Breast epithelium (tissue), 4 donors: ENCODE results near the gene TMEM254. TPM values are rescaled to one million over a fixed set of nuclear protein-coding genes. Genes with fewer than 3 reads are reported as not detected.
"Not testable (repeated sequence)": the region's sequence is repeated elsewhere in the genome, so short reads cannot be mapped to it uniquely, and the experiment has no call there.

ENCODE experiments used
- DNase-seq, 2 donors: peaks; one replicate each; pipeline ENCODE4 v3.0.0-alpha.2; 2019; ENCODE audit warnings: low spot score in 2 of 2
- H3K27ac ChIP-seq, 2 donors: fragments of 200-600 bp; sonication (generic) in 1 of 2; one replicate each; pipeline ENCODE4 v1.5.1; 2016 to 2019; ENCODE audit warnings: mild to moderate bottlenecking in 1 of 2
- H3K27me3 ChIP-seq, 2 donors: fragments of 200-600 bp; sonication (generic) in 1 of 2; one replicate each; pipeline versions ENCODE4 v1.5.1 to v1.6.0; 2017 to 2019; ENCODE audit warnings: control low read depth in 1 of 2, mild to moderate bottlenecking in 1 of 2
- H3K36me3 ChIP-seq: fragments of 200-600 bp; one replicate; pipeline ENCODE4 v1.5.1; 2019
- H3K4me1 ChIP-seq, 2 donors: fragments of 200-600 bp; sonication (generic); one replicate each; pipeline ENCODE4 v1.5.1; 2016 to 2019; ENCODE audit warnings: control low read depth in 1 of 2
- H3K4me3 ChIP-seq, 3 donors: fragments of 200-600 bp; sonication (generic); 1 replicate in 2 of 3; 2 replicates in 1 of 3; pipeline ENCODE4 v1.5.1; 2016 to 2019; ENCODE audit warnings: mild to moderate bottlenecking in 3 of 3, moderate library complexity in 2 of 3
- H3K9me3 ChIP-seq, 2 donors: fragments of 200-600 bp; sonication (generic) in 1 of 2; one replicate each; pipeline ENCODE4 v1.5.1; 2016 to 2019; ENCODE audit warnings: control low read depth in 1 of 2
- POLR2A ChIP-seq: fragments of 450-650 bp; IDR thresholded peaks from one replicate; pipeline ENCODE4 v1.6.1; 2016; ENCODE audit warnings: antibody characterized with exemption, mild to moderate bottlenecking, moderate library complexity
- POLR2AphosphoS5 ChIP-seq, 3 donors: sonication (generic); formaldehyde crosslinking; IDR thresholded peaks; one replicate each; pipeline ENCODE4 v1.6.1; 2017; ENCODE audit warnings: antibody characterized with exemption in 3 of 3
- intact Hi-C: fragments of 100-400 bp; cut with DNase I; formaldehyde crosslinking; loops from one replicate; pipeline ENCODE4 v1.15.1; 2023; ENCODE audit warnings: low total_unique reads
- total RNA-seq, 3 donors: library from RNA; depleted of rRNA; stranded (reverse); fragments of >200 nt; gene quantifications; one replicate each; pipeline ENCODE4 v1.1.0, GENCODE V29; 2016
- TF ChIP-seq, protein P1 (sequence below), 3 donors: fragments of 450-650 bp; IDR thresholded peaks; one replicate each; pipeline ENCODE4 v1.5.1; 2016 to 2017; ENCODE audit warnings: antibody characterized with exemption in 3 of 3, mild to moderate bottlenecking in 3 of 3, moderate library complexity in 3 of 3

TMEM254 gene, protein sequence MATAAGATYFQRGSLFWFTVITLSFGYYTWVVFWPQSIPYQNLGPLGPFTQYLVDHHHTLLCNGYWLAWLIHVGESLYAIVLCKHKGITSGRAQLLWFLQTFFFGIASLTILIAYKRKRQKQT
- 10 to 100 TPM; 13.3 to 29.7 (median 18.7) TPM for total RNA-seq

DNA sequence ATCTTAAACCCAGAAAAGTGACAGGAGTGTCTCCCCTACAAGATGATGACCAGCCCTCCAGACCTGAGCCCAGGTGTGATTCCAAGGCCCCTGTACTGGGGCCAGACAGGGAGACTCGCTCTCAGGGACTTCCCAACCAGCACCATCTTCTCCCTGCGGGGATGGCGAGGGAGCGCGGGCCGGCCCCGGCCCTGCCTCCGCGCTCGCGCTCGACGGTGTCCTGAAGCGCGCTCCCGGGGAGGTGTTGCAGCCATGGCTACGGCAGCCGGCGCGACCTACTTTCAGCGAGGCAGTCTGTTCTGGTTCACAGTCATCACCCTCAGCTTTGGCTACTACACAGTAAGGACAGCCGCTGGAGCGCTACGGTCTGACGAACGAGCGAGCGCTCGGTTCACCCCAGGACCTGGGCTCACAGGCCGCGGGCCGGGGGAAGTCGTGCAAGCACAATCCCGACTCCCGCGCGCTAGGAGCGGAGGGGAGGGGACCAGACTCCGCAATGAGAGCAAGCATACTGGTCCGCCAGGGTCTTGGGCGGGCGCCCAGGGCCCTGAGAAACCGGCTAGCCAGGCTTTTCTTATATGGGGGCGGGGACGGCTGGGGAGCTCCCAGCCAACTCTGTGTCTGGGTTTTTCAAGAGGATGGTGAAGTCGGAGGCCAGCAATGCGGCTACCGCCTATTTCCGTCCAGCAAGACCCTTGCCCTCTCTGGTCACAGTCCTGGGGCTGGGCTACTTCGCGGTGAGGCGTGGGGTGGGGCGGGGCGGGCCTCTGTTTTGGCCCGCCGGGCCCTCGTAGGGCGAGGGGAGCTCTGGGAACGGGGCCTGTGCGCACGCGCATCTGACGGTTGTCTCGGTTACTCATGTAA lies at the start of gene TMEM254:
TMEM254 (plus strand) TSS at position 218 of the 864 bp plus-strand sequence; CDS start at position 253, 35 bp downstream.
- no peaks in the 10 kb centered on the region for H3K4me1 ChIP-seq
- H3K4me3 ChIP-seq, result peak within 1 kb of the TSS; percentile 71 to 83 (median 80)
- no peaks in the 10 kb centered on the region for H3K27me3 ChIP-seq
- no peaks in the 10 kb centered on the region for H3K36me3 ChIP-seq
- peak within 1 kb of the TSS; percentile 92 to 97 for H3K27ac ChIP-seq
- intact Hi-C loops, result no loop called here
- peak; percentile 86 to 91 for DNase-seq
- TF ChIP-seq, protein P1, sequence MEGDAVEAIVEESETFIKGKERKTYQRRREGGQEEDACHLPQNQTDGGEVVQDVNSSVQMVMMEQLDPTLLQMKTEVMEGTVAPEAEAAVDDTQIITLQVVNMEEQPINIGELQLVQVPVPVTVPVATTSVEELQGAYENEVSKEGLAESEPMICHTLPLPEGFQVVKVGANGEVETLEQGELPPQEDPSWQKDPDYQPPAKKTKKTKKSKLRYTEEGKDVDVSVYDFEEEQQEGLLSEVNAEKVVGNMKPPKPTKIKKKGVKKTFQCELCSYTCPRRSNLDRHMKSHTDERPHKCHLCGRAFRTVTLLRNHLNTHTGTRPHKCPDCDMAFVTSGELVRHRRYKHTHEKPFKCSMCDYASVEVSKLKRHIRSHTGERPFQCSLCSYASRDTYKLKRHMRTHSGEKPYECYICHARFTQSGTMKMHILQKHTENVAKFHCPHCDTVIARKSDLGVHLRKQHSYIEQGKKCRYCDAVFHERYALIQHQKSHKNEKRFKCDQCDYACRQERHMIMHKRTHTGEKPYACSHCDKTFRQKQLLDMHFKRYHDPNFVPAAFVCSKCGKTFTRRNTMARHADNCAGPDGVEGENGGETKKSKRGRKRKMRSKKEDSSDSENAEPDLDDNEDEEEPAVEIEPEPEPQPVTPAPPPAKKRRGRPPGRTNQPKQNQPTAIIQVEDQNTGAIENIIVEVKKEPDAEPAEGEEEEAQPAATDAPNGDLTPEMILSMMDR (IDR thresholded peaks at IDR 0.05), result no peak
- TF ChIP-seq POLR2AphosphoS5 (IDR thresholded peaks at IDR 0.05), result peak; percentile 33 to 80 (median 51)
- H3K9me3 ChIP-seq, result no peaks in the 10 kb centered on the region

DNA sequence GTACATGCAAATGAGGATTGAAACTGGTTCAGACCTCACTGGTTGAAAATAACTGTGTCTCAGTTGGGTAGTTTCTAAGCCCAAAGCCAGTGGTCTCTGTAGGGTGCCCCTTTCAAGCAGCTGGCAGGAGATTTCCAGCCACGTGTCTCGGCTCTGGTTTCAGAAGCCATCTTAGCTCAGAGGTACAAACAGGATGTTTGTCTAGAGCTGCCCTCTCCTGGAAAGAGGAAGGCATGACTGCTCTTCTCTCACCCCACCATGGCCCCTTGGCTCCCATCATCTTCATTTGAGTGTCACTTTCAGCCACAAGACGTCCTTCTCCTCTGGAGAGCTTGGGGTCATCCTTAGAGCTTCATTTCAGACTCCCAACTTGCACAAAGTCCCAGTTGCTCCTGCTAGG lies 49.3 kb upstream of the TMEM254 start:
- H3K27ac ChIP-seq, H3K36me3 ChIP-seq, H3K27me3 ChIP-seq, H3K4me3 ChIP-seq, intact Hi-C loops, DNase-seq, H3K4me1 ChIP-seq, H3K9me3 ChIP-seq: not testable (repeated sequence)

DNA sequence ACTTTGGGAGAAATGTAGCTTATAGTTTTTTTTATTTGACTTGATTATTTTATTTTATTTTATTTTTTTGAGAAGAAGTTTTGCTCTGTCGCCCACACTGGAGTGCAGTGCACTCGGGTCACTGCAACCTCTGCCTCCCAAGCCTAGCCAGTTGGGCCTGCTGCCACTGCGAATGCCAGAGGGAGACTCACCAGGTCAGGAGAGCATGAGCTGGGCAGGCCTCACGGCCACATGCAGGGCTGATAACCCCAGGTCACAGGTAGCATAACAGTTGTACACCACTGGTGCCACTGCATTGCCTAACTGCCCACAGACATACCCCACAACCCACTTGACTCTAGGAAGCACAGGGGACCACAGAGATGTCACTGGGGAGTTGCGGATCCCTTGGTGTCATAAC lies 48.6 kb upstream of the TMEM254 start:
- intact Hi-C loops, H3K4me1 ChIP-seq, H3K27ac ChIP-seq, H3K27me3 ChIP-seq, H3K9me3 ChIP-seq, H3K36me3 ChIP-seq, DNase-seq, H3K4me3 ChIP-seq: not testable (repeated sequence)

GRCh38 chr10:80032503-80032902 lies 46.0 kb upstream of the TMEM254 start:
- no peak for TF ChIP-seq POLR2A
- TF ChIP-seq, protein P1 (IDR thresholded peaks at IDR 0.05), result no peak
- Histone ChIP-seq H3K27ac (no peak overlapping the region), H3K4me3 (no peak overlapping the region), H3K36me3 (no peaks in the 10 kb centered on the region), H3K9me3 (no peaks in the 10 kb centered on the region), H3K4me1 (no peaks in the 10 kb centered on the region), H3K27me3 (no peaks in the 10 kb centered on the region)
- DNase-seq, result no peak
- intact Hi-C loops, result no loop called here

- intact Hi-C loops, H3K27me3 ChIP-seq, H3K9me3 ChIP-seq, H3K27ac ChIP-seq, DNase-seq, H3K4me3 ChIP-seq, H3K4me1 ChIP-seq, H3K36me3 ChIP-seq: not testable (repeated sequence)
Measured at GRCh38 chr10:80034766-80035165, 43.7 kb upstream of the TMEM254 start.

DNA sequence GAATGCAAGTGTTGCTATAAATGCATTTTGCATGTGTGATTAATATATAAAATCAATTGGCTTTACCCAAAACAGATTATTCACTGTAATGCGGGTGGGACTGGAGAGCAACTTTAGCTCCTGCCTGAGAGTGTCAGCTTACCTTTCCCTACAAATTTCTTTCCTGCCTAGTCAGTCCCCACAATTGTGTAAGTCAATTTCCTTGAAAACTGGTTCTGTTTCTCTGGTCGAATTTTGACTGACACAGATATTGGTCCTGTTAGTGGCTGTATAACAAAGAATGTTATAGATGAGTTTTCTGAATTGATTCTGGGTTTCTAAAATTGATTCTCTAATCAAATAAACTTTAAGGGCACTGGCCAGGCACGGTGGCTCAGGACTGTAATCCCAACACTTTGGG lies 43.0 kb upstream of the TMEM254 start:
- H3K9me3 ChIP-seq, H3K36me3 ChIP-seq, intact Hi-C loops, DNase-seq, H3K27me3 ChIP-seq, H3K27ac ChIP-seq, H3K4me1 ChIP-seq, H3K4me3 ChIP-seq: not testable (repeated sequence)

GRCh38 chr10:80036921-80037500 lies 41.5 kb upstream of the TMEM254 start:
- H3K36me3 ChIP-seq, DNase-seq, H3K27me3 ChIP-seq, H3K4me3 ChIP-seq, intact Hi-C loops, H3K27ac ChIP-seq, H3K9me3 ChIP-seq, H3K4me1 ChIP-seq: not testable (repeated sequence)

DNA sequence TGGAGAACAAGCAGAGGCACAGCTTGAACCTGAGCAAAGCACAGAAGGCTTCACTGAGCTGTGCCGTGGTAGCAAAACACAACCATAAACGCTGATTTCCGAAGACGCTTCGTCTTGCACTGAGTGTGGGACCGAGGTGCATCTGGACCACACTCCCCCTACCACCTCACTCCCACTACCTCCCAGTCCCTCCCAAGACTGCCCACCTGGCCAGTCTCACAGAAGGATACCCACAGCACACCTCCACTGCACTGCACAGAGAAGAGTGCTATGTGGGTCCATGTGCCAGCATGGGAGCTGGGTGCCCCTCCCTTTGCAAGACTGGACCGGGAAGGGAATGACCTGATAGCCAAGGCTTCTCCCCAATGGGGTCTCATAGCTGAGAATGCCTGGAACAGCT lies 40.2 kb upstream of the TMEM254 start:
- H3K4me1 ChIP-seq, H3K27me3 ChIP-seq, H3K27ac ChIP-seq, DNase-seq, H3K36me3 ChIP-seq, intact Hi-C loops, H3K4me3 ChIP-seq, H3K9me3 ChIP-seq: not testable (repeated sequence)
